Smooth muscle cell (in vitro differentiated cells): ENCODE data around the gene PPP2R3A. TPM values are rescaled to one million over a fixed set of nuclear protein-coding genes. Genes with fewer than 3 reads are reported as not detected.
"Not testable (repeated sequence)": the region's sequence is repeated elsewhere in the genome, so short reads cannot be mapped to it uniquely, and the experiment has no call there.

Source experiments
- DNase-seq: peaks from one replicate; lab custom pipeline; 2025; ENCODE audit not compliant: unreplicated experiment; lab: John Stamatoyannopoulos, UW
- H2AFZ ChIP-seq: fragments of 200-600 bp; sonication (generic); 2 replicates; pipeline ENCODE4 v1.6.0; 2016; ENCODE audit warnings: antibody characterized with exemption, low read depth, mild to moderate bottlenecking
- H3F3A ChIP-seq: fragments of 200-600 bp; sonication (generic); 2 replicates; pipeline ENCODE4 v1.6.0; 2017; ENCODE audit warnings: antibody characterized with exemption, low read depth
- H3K27ac ChIP-seq: fragments of 200-600 bp; sonication (generic); 2 replicates; pipeline ENCODE4 v1.5.1; 2016; ENCODE audit warnings: low read depth, mild to moderate bottlenecking
- H3K27me3 ChIP-seq: fragments of 200-600 bp; sonication (generic); 2 replicates; pipeline ENCODE4 v1.6.1; 2016; ENCODE audit warnings: low read depth, mild to moderate bottlenecking
- H3K36me3 ChIP-seq: fragments of 200-600 bp; sonication (generic); 2 replicates; pipeline ENCODE4 v1.5.1; 2016; ENCODE audit warnings: low read depth
- H3K4me1 ChIP-seq: fragments of 200-600 bp; sonication (generic); 2 replicates; pipeline ENCODE4 v1.5.1; 2016; ENCODE audit warnings: low read depth
- H3K4me2 ChIP-seq: fragments of 200-600 bp; sonication (generic); 2 replicates; pipeline ENCODE4 v1.6.0; 2016; ENCODE audit warnings: mild to moderate bottlenecking
- H3K4me3 ChIP-seq: fragments of 200-600 bp; sonication (generic); 2 replicates; pipeline ENCODE4 v1.5.1; 2016; ENCODE audit warnings: mild to moderate bottlenecking
- H3K79me2 ChIP-seq: fragments of 200-600 bp; sonication (generic); 2 replicates; pipeline ENCODE4 v1.6.0; 2016; ENCODE audit warnings: low read depth, mild to moderate bottlenecking
- H3K9ac ChIP-seq: fragments of 200-600 bp; sonication (generic); 2 replicates; pipeline ENCODE4 v1.6.0; 2016; ENCODE audit warnings: low read depth
- H3K9me3 ChIP-seq: fragments of 200-600 bp; sonication (generic); replicated peaks from 2 replicates; pipeline ENCODE4 v1.5.1; 2016; ENCODE audit warnings: low read depth
- H4K20me1 ChIP-seq: fragments of 200-600 bp; sonication (generic); 2 replicates; pipeline ENCODE4 v1.6.0; 2016; ENCODE audit warnings: low read depth
- CTCF ChIP-seq: fragments of 200-600 bp; sonication (generic); IDR thresholded peaks from 2 replicates; pipeline ENCODE4 v1.5.1; 2017; ENCODE audit warnings: borderline replicate concordance, mild to moderate bottlenecking, antibody characterized with exemption; ENCODE audit not compliant: insufficient read depth, poor library complexity, severe bottlenecking
- WGBS: methylation state at CpG from one replicate; pipeline ENCODE4 v1.1.7; 2016; ENCODE audit warnings: low lambda C conversion rate; 5-methylcytosine and 5-hydroxymethylcytosine counted together
- polyA plus RNA-seq: library from polyadenylated mRNA; unstranded; fragments of >200 nt; fragmentation: Nextera tagmentation; extraction: Ambion mirVana; gene quantifications from 2 replicates; pipeline ENCODE4 v1.2.1, GENCODE V29; 2016
- total RNA-seq: library from RNA; depleted of rRNA; stranded (reverse); fragments of >200 nt; gene quantifications from 2 replicates; pipeline ENCODE4 v1.2.3, GENCODE V29; 2014

PPP2R3A gene
- total and polyA plus RNA-seq, 2 experiments from 2014 or later = 8.0 to 24.7 TPM

DNA sequence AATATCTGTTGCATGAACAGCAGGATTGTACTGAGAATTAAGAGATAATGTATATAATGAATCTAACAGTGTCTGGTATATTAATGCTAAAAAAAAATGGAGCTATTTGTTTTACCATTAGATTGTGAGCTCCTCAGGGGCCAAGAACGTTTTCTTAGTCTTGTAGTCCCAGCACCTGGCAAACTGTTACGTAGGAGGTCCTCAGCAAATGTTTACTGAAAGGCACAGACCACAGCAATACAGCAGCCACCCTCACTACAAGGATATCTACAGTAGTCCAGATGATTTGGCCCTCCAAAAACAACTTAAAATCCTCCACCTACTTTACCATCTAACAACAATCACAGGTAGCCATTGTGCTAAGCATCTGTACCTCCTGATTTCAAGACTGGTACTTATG is 170.9 kb downstream of the PPP2R3A start:
- Histone ChIP-seq H3K79me2 (no peaks in the 10 kb centered on the region), H3K4me1 (no peaks in the 10 kb centered on the region), H3K27me3 (no peaks in the 10 kb centered on the region), H3K9me3 (no peaks in the 10 kb centered on the region), H3K4me2 (no peak overlapping the region), H3F3A (peaks cover under 1% of the 10 kb centered on the region), H2AFZ (no peak overlapping the region), H3K36me3 (no peaks in the 10 kb centered on the region), H3K27ac (no peak overlapping the region), H3K4me3 (no peak overlapping the region), H3K9ac (no peak overlapping the region), H4K20me1 (no peaks in the 10 kb centered on the region)
- WGBS = 83% methylated on average over 2 of the region's 2 CpGs
- no peak for DNase-seq
- TF ChIP-seq CTCF = no peak

GRCh38 chr3:136141291-136141785 is 175.8 kb downstream of the PPP2R3A start:
- Histone ChIP-seq H3K4me3 (no peak overlapping the region), H3K4me1 (no peaks in the 10 kb centered on the region), H3K79me2 (peaks cover 7% of the 10 kb centered on the region), H3K9me3 (no peaks in the 10 kb centered on the region), H3F3A (peaks cover 7% of the 10 kb centered on the region), H4K20me1 (peaks cover 24% of the 10 kb centered on the region), H2AFZ (no peak overlapping the region), H3K27me3 (no peaks in the 10 kb centered on the region), H3K4me2 (peak overlapping the region; percentile 16), H3K27ac (peak overlapping the region; percentile 83), H3K36me3 (no peaks in the 10 kb centered on the region), H3K9ac (peak overlapping the region; percentile 61)
- DNase-seq = no peak
- no peak for TF ChIP-seq CTCF

- WGBS = 75% methylated on average over 4 of the region's 4 CpGs
- Histone ChIP-seq H3K4me1 (no peaks in the 10 kb centered on the region), H2AFZ (no peak overlapping the region), H3K9ac (peak overlapping the region; percentile 61), H3K9me3 (no peaks in the 10 kb centered on the region), H3K79me2 (peaks cover 12% of the 10 kb centered on the region), H3K4me2 (peak overlapping the region; percentile 16), H3K36me3 (no peaks in the 10 kb centered on the region), H4K20me1 (peaks cover 30% of the 10 kb centered on the region), H3F3A (peaks cover 7% of the 10 kb centered on the region), H3K27ac (peak overlapping the region; percentile 83), H3K4me3 (no peak overlapping the region), H3K27me3 (no peaks in the 10 kb centered on the region)
- TF ChIP-seq CTCF = no peak
- DNase-seq = no peak
These were observed 176.4 kb downstream of the PPP2R3A start for GRCh38 chr3:136141891-136142290.

DNA sequence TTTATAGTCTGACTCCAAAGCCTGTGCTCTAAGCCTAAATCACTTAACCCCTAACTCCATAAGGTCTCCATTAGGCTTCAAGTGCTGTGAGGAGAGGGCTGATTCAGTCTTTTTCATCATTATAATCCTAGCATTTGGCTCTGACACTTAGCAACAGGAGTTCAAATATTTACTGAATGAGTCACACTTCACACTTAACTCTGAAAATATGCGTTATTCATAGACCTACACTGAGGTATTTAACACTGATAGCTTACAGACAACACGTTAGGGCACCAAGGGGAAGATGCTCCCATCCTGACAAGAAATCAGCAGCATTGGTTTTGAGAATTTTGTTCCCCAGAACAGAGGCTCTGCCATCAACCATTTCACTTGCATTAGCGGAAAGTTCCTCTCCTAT is 177.1 kb downstream of the PPP2R3A start:
- H3K4me2 ChIP-seq = peak overlapping the region; percentile 16
- DNase-seq = no peak
- H2AFZ ChIP-seq = no peak overlapping the region
- peaks cover 19% of the 10 kb centered on the region for H3K79me2 ChIP-seq
- 24% methylated on average over 3 of the region's 3 CpGs for WGBS
- no peaks in the 10 kb centered on the region for H3K4me1 ChIP-seq
- H3K27ac ChIP-seq = peak overlapping the region; percentile 83
- H3K4me3 ChIP-seq = no peak overlapping the region
- peaks cover 37% of the 10 kb centered on the region for H4K20me1 ChIP-seq
- H3F3A ChIP-seq = peaks cover 7% of the 10 kb centered on the region
- no peaks in the 10 kb centered on the region for H3K27me3 ChIP-seq
- no peaks in the 10 kb centered on the region for H3K36me3 ChIP-seq
- no peak for TF ChIP-seq CTCF
- H3K9ac ChIP-seq = peak overlapping the region; percentile 61
- no peaks in the 10 kb centered on the region for H3K9me3 ChIP-seq

DNA sequence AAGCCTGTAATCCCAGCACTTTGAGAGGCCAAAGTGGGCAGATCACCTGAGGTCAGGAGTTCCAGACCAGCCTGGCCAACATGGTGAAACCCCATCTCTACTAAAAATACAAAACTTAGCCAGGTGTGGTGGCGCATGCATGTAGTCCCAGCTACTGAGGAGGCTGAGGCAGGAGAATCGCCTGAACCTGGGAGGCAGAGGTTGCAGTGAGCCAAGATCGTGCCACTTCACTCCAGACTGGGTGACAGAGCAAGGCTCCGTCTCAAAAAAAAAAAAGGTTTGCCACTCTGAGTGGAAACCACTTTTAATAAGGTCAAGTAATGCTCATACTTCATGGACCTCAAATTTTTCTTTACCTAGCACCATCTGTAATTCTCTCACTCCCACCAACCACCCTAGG is 178.9 kb downstream of the PPP2R3A start:
- H3K9me3 ChIP-seq, H3K4me2 ChIP-seq, H2AFZ ChIP-seq, H3F3A ChIP-seq, H3K27me3 ChIP-seq, H3K4me3 ChIP-seq, H3K27ac ChIP-seq, H3K36me3 ChIP-seq, DNase-seq, H3K4me1 ChIP-seq, H3K9ac ChIP-seq: not testable (repeated sequence)
- Histone ChIP-seq H3K79me2 (peaks cover 35% of the 10 kb centered on the region), H4K20me1 (peaks cover 55% of the 10 kb centered on the region)
- 97% methylated on average over 4 of the region's 4 CpGs for WGBS
